Retina (tissue), 1 donor: ENCODE results near the gene CBX6.
A peak's percentile ranks its signal among the peaks of the same experiment; 100 is the strongest.

Experiments used
- DNase-seq: peaks from one replicate; pipeline ENCODE4 v3.0.0-alpha.2; 2016

CBX6 gene

DNA sequence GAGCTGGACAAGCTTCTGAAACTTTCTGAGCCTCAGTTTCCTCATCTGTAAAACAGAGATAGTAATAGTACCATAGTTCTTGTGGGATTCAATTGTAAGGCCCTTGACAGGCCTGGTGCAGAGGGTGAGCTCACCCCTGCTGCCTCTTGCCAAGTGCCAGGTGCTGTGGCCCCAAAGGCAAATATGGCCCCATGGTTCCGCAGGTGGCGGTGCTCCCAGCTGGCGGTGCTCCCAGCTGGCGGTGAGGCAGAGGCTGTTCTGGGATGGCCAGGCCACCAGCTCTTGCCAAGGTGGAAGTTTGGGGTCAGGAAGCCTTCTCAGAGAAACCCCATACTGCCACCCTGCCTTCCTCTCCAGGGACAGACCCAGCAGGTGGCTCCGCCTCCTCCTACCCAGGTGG is 37.0 kb downstream of the CBX6 start:
- no peak for DNase-seq

DNA sequence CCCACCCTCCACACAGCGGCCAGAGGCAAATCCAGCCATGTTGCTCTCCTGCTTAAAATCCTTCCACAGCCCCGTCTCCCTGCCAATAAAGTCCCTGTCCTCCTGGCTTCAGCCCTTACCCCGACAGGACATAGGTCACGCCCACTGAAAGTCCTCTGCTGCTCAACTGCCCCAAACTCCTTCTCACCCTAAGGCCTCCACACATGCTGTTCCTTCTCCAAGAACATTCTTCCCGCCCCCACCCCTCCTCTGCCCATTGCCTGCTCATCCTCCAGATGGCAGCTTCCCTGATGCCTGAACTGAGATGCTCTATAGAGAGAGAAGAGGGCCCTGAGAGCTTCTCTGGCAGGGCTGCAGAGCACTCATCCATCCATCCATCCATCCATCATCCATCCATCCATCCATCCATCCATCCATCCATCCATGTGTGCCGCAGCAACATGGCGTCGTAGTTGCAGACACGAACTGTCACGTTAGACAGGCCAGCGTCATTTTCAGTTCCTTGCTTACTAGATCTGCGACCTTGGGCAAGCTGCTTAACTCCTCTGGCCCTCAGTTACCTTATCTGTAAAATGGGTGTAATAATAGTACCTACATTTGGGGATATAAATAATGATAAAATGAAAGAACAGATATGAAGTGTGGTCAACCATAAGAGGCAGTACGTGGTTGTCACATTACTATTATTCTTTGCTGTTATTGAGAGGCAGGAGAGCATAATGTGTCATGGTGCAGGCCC is 37.6 kb downstream of the CBX6 start:
- no peak for DNase-seq

DNA sequence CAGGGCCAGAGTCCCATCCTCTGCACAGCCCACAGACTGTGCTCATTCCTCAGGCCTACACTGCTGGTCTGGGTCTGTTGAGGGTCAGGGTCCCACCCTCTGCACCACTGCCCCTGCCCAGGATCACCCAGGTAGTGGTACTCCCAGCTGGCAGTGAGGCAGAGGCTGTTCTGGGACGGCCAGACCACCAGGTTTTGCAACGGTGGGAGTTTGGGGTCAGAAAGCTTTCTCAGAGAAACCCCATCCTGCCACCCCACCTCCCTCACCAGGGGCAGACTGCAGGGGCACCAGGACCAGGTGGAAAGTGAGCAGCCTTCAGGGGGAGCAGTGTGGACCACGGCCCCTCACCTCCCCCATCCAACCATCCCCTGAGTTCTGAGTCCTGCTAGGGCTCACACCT is 39.0 kb downstream of the CBX6 start:
- DNase-seq, result no peak

DNA sequence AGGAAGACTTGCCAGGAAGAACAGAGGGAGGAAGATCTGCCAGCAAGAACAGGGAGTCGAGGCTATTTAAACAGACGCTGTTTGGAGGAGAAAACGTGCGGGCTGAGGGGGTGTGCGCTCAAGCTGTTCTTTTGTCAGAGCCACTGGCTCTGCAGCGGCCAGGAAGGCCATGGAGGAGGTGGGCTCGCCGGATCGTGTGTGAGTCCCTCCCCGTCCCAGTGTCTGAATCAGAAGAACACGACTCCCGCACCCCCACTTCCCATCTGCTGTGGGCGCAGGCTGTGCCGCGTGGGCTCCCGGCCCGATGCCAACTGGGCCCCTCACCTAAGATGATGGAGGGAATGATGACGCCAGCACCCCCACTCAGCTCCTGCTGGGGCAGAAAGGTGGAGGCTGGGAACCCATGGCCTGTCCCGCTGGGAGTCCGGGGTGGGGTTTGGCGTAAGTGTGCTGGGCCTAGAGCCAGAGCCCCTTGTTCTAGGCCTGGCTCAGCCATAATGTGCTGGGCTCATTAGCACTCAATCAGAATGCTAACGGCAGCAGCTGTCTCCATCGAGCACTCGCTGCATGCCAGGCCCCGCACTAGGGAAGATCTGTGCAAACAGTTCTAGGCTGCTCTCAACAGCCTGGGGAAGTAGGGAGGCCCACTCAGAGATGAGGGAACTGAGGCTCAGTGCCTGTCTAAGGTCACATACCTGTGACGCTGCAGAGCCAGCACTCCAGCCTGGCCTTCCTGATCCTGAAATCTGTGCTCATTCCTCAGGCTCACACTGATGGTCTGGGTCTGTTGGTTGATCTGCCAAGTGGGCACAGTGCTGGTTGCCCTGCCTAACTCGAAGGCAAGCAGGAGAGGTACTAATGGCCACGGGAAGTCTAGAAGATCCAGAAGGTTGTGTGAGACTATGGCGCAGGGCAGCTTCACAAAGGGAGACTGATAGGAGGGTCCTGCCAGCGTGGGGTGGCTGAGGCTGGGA is 39.7 kb downstream of the CBX6 start:
- DNase-seq, result no peak

DNA sequence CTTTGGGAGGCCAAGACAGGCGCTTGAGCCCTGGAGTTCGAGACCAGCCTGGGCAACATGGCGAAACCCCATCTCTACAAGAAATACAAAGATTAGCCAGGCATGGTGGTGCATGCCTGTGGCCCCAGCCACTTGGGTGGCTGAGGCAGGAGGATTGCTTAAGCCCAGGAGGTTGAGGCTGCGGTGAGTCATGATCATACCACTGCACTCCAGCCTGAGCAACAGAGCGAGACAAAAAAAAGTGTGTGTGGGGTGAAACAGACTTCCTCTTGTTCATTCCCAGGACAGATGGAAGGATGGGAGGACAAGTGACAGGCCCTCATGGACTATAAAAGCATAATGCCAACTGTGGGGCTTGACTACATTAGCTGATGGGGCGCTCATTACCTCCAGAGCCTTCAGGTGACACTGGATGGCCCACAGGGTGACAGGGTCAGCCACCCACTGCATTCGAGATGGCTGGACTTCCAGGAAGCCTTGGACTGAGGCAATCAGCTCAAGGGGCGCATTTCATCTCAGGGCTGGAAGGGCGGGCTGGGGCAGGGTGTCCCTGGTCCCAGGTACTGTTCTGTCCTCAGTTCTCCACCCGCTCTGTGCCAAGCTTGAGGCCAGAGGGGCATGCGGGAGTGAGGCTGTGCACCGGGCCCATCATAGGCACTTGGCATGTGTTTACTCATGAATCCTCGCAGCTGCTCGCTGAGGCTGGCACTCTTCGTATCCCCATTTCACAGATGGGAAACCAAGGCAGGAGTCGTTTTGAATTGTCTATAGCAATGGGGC is 40.7 kb downstream of the CBX6 start:
- no peak for DNase-seq

DNA sequence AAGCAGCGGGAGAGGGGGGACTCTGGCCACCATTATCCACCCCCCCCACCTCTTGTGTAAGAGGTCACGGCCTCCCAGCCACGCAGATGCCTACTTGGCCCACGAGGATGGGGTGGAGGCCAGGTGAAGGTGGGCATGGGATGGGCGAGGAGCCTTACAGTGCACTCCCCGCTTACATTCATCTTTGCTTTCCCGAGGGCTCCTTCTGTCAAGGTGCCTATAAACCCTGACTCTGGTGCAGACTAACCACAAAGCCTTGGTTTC is 41.2 kb downstream of the CBX6 start:
- DNase-seq, result no peak

DNA sequence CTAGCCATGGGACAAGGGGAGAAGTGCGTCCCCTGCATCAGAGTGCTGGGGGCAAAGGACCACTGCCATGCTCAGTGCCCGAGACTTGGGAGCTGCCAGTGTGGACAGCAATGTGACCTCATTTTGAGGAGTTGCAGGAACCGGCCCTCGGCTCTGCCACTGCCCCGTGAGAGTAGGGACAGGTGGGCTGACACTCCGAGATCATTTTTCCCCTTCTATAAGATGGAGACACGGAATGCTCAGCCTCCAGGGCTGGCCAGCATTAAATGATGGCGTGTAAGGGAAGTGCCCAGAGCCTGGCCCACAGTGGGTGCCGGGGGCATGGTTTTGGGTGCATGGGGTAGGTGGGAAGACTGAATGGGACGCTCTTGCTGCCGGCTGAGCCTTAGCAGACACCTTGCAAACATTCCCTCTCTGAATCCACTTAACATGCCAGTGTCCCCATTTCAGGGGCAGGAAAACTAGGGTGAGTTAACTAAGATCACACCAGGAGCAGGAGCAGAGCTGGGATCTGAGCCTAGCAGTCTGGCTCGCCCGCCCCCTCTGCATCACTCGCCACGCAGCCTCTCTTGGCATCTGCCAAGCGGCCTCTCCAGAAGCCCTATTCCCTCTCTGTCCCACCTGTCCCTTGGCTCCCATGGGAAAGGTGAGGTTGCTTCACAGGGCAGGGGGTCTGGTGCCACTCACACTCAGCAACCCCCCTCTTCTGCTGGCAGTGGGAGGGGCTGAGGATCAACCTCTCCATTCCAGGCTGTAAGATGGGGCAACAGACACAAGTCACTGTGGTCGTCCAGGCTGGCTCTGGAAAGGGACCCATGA is 41.8 kb downstream of the CBX6 start:
- DNase-seq, result no peak

DNA sequence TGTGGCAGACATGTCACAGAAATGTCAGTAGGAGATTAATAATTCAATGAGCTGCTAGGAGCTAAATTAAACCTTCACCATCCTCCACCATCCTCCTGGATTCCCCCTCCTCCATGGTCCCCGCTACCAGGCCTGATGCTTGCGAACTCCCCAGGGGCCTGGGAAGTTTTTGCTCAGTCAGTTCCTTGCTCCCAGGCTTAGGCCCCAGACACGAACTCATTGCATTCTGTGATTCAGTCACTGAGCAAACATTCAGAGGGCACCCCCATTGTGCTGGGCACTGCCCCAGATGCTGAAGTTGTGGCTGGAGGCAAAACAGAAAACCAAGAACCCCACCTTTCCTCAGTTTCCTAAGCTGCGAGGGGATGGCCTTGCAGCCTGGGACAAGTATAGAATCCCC is 42.5 kb downstream of the CBX6 start:
- DNase-seq, result no peak

DNA sequence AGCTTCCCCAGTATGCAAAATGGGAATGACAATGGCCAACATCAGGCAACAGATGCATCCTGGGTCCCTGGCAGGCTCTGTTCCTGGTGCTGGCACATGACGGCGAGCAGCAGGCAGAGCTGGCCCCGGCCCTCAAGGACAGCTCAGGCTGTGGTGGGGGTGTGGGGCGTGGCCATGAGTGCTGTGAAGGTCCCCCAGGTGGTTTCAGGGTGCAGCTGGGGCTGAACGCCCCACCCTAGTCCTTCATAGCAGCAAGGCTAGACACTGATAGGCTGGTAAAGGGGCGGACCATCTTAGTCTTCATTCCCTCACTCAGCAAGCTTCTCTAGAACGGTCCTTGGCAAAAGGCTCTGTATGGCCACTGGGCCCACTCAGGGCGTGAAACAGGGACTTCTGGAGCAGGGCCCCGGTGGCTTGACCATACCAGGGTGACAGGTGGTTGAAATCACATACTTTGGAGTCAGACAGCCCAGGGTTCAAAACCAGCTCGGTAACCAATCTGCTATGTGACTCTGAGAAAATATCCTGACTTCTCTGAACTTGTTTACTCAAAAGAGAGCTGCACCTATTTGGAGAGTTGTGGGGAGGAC is 43.3 kb downstream of the CBX6 start:
- DNase-seq, result no peak

DNA sequence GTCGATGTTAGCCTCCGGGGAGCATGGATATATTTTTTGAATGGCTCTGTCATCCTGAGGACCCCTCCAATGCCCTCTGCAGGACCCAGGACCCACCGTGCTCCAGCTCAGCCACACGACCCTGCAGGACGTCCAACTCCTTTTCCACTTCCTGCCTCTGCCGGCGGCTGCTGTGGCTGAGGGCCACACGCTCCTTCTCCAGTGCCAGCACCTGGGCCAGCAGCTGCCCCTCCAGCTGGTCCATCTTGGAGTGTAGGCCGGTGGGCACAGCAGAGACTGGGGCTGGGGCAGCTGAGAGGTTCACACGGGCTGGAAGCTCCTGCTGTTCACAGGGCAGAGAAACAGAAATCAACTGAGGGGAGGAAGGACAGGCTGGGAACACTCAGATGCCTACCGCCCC is 43.8 kb downstream of the CBX6 start:
- no peak for DNase-seq

DNA sequence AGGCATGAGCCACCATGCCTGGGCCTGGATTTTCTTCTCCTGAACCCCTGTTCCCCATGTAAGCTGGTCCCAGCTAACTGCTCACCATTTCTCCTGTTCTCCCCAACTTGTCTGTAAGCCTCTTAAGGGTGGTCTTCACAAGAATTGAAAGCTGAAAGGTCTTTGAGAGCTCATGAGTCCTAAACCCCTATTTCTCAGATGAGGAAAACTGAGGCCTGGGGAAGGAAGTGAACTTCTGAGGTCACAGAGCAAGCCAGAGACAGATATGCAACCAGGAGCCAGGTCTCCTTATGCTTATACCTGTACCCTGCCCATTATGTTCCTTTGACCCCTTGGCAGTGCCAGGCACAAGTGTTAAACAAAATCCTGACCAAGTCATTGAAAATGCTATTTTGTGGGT is 44.5 kb downstream of the CBX6 start:
- DNase-seq, result no peak

DNA sequence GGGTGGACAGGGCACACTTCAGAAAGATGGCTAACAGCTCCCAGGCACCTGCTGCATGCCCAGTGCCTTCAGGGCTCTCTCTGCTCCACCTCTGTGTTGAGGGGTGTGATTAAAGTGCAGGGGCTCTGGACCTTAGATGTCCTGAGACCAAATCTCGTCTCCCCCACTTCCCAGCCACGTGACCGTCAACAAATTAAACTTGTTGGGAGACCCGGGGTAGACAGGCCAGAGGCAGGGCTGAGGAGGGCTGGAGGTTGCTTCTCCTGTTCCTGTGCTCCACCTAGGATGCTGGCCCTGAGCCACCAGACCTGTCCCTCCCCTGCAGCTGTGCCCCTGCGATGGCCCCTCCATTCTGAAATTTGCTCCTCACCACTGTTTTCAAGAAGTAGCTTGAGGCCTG is 45.2 kb downstream of the CBX6 start:
- no peak for DNase-seq

DNA sequence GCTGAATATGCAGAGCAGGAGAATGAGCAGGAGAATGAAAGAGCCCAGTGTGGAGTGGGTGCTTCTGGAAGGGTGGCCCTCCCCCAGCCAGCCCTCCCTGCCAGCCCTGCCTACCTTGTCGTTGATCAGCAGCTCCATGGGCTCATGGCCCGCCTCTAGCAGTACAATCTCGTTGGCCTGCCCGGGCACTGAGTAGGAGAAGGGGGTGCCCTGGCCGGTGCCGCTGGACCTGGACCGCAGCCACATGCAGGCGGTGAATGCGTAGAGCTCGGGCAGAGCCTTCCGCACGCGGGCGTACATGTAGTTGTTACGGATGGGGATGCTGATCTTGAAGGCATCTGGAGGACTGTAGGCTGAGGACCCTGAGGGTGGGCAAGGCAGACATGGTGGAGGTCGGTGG is 45.6 kb downstream of the CBX6 start:
- DNase-seq, result no peak

DNA sequence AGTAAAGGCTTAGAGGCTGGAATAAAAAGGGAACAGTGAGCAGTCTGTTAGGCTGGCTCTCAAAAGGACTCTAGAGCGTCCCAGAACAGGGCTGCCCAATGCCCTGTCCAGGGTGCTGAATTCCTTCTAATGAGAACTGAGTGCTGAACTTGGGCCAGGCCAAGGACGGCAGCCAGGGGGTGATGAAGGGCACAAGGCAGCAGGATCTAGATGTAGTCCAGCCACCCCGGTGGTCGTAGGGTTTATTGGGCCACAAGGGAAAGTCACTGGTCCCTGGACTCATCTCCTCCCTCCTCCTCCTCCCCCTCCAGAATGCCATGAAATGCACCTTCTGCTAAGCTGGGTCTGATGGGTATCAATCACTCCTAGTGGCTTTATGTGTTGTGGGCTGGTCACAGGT is 47.4 kb downstream of the CBX6 start:
- peak; percentile 65 for DNase-seq

DNA sequence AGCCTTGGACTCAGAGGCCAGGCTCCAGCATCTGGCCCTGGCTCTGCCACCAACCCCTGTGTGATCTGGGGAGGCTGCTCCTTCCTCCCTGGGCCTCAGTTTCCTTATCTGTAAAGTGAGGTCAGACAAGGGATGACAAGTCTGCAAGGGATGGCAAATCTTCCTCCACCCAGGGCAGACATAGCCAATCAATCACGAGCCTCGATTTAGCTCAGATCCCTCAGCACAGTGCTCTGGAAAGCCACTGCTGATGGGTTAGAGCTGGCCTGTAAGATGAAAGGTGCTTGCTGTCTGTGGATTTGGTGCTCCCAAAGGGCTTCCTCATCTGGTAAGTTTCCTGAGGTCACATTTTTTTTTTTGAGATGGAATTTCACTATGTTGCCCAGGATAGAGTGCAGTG is 48.4 kb downstream of the CBX6 start:
- no peak for DNase-seq

DNA sequence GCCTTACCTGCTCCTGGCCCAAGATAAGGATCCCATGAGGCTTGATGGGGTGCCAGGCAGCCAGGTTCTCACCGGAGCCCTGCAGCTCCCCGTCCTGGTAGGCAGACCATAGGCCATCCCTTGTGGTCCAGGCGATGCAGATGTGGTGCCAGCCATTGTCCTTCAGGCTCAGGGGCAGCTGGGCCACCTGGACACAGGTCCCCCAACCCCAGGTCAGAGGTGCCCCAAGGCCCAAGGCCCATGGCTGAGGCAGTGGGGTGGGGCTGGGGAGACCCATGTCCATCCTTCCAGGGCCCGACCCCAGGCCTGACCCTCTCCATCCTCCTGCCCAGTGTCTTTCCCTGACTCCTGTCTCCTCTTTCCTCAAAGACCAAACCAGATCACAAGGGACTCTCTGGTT is 48.9 kb downstream of the CBX6 start:
- DNase-seq, result no peak

DNA sequence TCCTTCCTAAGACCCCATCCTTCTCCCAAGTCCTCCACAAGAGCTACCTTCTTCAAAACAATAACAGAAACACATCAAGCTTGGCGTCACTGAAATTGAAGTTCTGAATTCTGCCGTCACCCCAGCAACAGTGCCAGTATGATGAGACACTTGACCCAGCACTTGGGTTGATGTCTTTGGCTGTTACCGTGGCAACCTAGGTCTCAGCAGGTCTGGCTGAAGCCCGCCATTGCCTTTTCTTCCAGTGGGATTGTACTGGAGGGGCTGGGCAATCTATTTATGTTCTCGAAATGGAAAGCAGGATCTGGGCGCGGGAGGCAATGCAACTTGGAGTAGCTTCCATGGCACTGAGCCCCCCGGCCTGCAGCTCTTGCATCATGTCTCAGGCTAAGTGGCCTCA is 52.0 kb downstream of the CBX6 start:
- no peak for DNase-seq

DNA sequence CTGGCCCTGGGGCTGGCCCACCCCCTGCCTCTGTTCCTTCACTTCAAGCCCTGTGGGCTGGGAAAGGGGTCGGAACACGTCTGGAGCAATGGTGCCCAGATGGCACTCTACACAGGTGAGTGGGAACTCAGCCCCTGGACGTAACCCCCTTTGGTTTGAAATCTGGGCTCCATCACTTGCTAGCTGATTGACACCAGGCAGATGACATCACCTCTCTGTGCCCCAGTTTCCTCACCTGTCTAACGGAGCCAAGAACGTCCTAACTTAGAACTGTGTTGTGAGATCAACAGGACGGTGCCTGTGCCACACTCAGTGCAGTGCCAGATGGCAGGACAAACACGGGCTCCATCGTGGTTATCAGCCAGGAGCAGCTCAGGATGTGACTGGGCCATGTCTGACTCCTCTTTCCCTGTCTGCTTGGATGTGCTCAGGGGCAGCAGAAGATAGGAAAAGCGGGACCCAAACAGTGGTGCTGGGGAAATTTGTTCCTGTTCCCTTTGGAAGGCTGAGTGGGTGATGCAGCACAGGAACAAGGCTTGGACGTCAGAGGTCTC is 52.6 kb downstream of the CBX6 start:
- DNase-seq, result no peak

DNA sequence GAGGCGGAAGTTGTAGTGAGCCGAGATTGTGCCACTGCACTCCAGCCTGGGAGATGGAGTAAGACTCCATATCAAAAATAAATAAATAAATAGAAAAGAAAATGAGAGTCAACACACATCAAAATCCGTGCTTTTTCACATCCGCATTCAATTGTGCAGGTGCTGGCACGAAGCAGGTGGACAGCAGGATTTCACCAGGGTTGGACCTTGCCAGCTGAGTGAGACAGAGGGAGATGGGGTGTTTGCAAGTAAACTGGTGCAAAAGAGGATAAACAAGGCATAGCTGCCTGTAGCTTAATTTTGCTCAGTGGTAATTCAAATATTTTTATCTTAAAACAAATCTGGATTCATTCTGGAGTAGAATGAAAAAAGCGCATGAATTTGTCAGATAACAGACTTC is 54.8 kb downstream of the CBX6 start:
- no peak for DNase-seq

DNA sequence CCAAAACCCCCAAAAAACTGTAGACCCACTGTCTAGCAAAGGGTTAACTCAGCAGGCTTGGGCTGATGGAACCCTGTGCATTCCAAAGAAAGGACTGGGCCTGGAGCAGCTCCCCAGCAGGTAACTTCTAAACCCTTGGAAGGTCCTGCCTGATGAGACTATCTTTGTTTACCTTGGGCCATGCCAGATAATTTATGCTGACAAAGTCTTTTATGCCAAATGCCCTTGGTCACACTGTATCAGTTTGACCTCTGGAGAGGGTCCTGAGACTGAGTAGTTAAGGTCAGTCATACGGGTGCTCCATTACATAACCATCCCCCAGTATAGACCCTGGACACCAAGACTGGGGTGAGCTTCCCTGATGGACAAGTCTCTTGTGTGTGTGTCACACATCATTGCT is 56.2 kb downstream of the CBX6 start:
- no peak for DNase-seq
